ENCODE results near the gene TXK. TPM values are rescaled to one million over a fixed set of nuclear protein-coding genes. Genes with fewer than 3 reads are reported as not detected.

The TXK gene
- total RNA-seq, 1 donor from 2014 or later: not detected

- Mint-ChIP-seq H3K36me3 (ENCODE audit: unreplicated experiment) (no peaks in the 10 kb centered on the region), H3K27ac (ENCODE audit: unreplicated experiment) (no peak overlapping the region), H3K27me3 (ENCODE audit: unreplicated experiment) (peaks cover 7% of the 10 kb centered on the region), H3K9me3 (ENCODE audit: unreplicated experiment) (no peaks in the 10 kb centered on the region), H3K4me1 (ENCODE audit: unreplicated experiment) (no peaks in the 10 kb centered on the region), H3K4me3 (ENCODE audit: unreplicated experiment) (no peak overlapping the region)
- DNase-seq (ENCODE audit: extremely low spot score, unreplicated experiment): no peak
- no peak for TF ChIP-seq CTCF (IDR thresholded peaks at IDR 0.05)
Measured at GRCh38 chr4:48118081-48118480, 16.0 kb downstream of the TXK start.

DNA sequence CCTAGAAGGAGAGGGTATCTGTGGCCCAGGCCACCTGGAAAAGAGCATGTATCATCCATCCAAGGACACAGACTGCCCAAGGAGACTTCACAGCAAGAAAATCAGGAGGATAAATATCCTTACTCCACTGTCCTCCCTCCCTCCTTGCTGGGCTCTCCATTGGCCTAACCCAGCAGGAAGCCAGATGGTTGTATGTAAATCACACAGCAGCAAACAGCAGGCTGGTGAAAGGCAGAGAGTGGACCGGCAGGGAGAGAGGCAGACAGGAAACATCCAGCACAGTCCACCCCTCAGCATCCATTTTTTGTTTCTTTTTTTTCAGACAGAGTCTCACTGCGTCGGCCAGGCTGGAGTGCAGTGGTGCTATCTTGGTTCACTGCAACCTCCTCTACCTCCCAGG, 17.5 kb downstream of the TXK start:
- H3K27me3 Mint-ChIP-seq (ENCODE audit: unreplicated experiment): peaks cover 11% of the 10 kb centered on the region
- no peak overlapping the region for H3K4me3 Mint-ChIP-seq (ENCODE audit: unreplicated experiment)

DNA sequence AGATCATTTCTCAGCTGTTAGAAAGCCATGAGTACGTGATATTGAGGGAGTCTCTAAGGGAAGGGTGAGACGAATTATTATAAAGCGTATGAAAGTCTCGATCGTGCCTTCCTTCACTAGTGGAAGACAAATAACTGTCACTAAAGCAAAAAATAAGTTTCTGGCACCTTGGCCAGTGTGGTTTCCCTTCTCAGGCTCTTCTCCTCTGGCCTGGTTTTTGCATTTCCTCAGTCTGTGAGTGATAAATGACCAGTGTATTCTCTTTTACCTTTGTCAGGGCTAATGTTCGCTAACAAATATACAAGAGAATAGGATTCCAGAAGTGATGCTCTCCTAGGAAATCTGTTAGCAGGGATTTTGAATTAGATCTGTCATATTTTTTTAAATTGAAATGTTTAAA, 19.6 kb downstream of the TXK start:
- peaks cover 1% of the 10 kb centered on the region for H3K4me1 Mint-ChIP-seq (ENCODE audit: unreplicated experiment)
- no peak for TF ChIP-seq CTCF (IDR thresholded peaks at IDR 0.05)
- no peak overlapping the region for H3K4me3 Mint-ChIP-seq (ENCODE audit: unreplicated experiment)
- H3K36me3 Mint-ChIP-seq (ENCODE audit: unreplicated experiment): no peaks in the 10 kb centered on the region
- no peak for DNase-seq (ENCODE audit: extremely low spot score, unreplicated experiment)
- H3K9me3 Mint-ChIP-seq (ENCODE audit: unreplicated experiment): no peaks in the 10 kb centered on the region
- no peak overlapping the region for H3K27ac Mint-ChIP-seq (ENCODE audit: unreplicated experiment)
- H3K27me3 Mint-ChIP-seq (ENCODE audit: unreplicated experiment): peaks cover 16% of the 10 kb centered on the region

More for the DNA sequence above, 17.5 kb downstream of the TXK start:
- no peak for DNase-seq (ENCODE audit: extremely low spot score, unreplicated experiment)
- H3K9me3 Mint-ChIP-seq (ENCODE audit: unreplicated experiment): no peaks in the 10 kb centered on the region
- H3K27ac Mint-ChIP-seq (ENCODE audit: unreplicated experiment): no peak overlapping the region
- no peak for TF ChIP-seq CTCF (IDR thresholded peaks at IDR 0.05)
- no peaks in the 10 kb centered on the region for H3K4me1 Mint-ChIP-seq (ENCODE audit: unreplicated experiment)
- no peaks in the 10 kb centered on the region for H3K36me3 Mint-ChIP-seq (ENCODE audit: unreplicated experiment)

DNA sequence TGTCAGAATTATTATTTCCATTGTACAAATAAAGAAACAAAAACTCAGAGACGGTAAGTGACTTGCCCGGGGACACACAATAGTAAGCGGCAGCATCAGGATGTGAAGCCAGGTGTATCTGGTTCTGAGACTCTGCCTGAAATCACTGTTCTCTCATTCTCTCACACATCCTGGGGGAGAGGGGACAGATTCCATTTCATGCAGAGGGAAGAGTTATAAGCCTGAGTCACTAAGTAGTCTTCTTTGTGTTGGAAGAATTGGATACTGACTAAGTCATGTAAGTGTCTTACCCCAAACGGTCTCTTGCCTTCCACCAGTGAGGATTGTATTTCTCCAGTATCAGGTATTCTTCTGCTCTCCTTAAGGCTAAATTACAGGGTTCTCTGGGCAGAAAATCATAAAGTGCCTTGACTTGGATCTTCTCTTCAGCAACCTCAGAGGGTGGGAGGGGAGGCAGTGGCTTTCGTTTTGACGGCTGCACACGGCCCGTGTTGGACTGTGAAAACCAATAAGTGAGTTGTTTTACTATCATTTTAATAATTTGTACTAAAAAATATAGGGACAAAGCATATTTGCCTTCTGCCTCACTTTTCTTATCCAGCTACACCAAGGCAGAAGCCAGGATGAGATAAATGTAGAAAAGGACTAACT, 21.9 kb downstream of the TXK start:
- Mint-ChIP-seq H3K36me3 (ENCODE audit: unreplicated experiment) (no peaks in the 10 kb centered on the region), H3K27ac (ENCODE audit: unreplicated experiment) (no peak overlapping the region), H3K4me1 (ENCODE audit: unreplicated experiment) (peaks cover 1% of the 10 kb centered on the region), H3K4me3 (ENCODE audit: unreplicated experiment) (no peak overlapping the region), H3K9me3 (ENCODE audit: unreplicated experiment) (no peaks in the 10 kb centered on the region), H3K27me3 (ENCODE audit: unreplicated experiment) (peaks cover 11% of the 10 kb centered on the region)
- no peak for DNase-seq (ENCODE audit: extremely low spot score, unreplicated experiment)
- TF ChIP-seq CTCF (IDR thresholded peaks at IDR 0.05): no peak

DNA sequence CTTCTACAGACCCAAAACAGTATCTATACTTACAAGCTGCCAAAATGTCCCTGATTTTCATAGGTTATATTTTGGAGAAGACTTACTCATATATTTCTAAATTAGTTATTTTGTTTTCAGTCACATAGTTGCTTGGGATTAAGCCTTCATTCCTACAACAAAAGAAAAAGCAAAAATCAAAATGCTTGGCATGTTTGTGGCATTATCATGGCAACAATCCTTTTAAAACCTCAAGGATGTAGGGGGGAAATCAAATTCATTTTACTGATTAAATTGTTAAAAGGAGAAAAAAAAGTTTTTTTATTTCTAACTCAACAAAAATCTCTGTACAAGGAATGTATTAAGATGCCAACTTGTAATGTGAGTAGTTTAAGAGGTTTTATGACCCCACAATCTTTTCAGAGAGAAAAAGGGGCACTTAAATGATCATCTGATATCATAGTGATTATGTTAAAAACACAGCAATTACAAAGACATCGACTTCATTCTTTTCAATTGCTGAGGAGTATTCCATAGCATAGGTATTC, 23.5 kb downstream of the TXK start:
- Mint-ChIP-seq H3K4me3 (ENCODE audit: unreplicated experiment) (no peak overlapping the region), H3K4me1 (ENCODE audit: unreplicated experiment) (peaks cover 1% of the 10 kb centered on the region), H3K27me3 (ENCODE audit: unreplicated experiment) (peaks cover 21% of the 10 kb centered on the region), H3K9me3 (ENCODE audit: unreplicated experiment) (no peaks in the 10 kb centered on the region), H3K36me3 (ENCODE audit: unreplicated experiment) (no peaks in the 10 kb centered on the region), H3K27ac (ENCODE audit: unreplicated experiment) (no peak overlapping the region)
- TF ChIP-seq CTCF (IDR thresholded peaks at IDR 0.05): no peak
- DNase-seq (ENCODE audit: extremely low spot score, unreplicated experiment): no peak
